ENCODE measurements around the gene LMTK3. TPM values are rescaled to one million over a fixed set of nuclear protein-coding genes. Genes with fewer than 3 reads are reported as not detected.
A peak's percentile ranks its signal among the peaks of the same experiment; 100 is the strongest.
"Not testable (repeated sequence)": the region's sequence is repeated elsewhere in the genome, so short reads cannot be mapped to it uniquely, and the experiment has no call there.

LMTK3 gene
- total RNA-seq, 2 experiments from 2014 or later = 3.8 to 5.4 TPM

DNA sequence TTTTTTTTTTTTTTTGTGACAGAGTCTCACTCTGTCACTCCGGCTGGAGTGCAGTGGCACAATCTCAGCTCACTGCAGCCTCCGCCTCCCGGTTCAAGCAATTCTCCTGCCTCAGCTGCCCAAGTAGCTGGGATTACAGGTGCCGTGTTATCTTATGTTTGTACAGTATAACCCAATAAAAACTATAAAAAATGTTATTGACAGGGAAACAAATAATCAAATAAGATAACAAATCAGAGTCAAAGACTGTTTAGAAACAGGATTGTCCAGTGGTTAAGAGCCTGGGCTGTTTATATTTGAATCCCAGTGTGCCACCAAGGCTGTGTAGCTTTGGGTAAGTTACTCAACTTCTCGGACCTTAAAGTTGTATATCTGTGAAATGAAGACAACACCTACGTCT lies 19.1 kb upstream of the LMTK3 start:
- POLR2A ChIA-PET = no interaction called here
- CTCF ChIA-PET = interaction anchor here (1.0 kb wide), 1 partner anchor 12 kb away, joined by 4 read pairs; no protein-coding TSS in a partner anchor
- Mint-ChIP-seq H3K27me3 (no peaks in the 10 kb centered on the region), H3K9me3 (peaks cover 19% of the 10 kb centered on the region), H3K27ac (no peak overlapping the region), H3K4me1 (no peaks in the 10 kb centered on the region), H3K4me3 (no peak overlapping the region), H3K36me3 (ENCODE audit: low read depth) (peaks cover 3% of the 10 kb centered on the region)
- no peak for DNase-seq

DNA sequence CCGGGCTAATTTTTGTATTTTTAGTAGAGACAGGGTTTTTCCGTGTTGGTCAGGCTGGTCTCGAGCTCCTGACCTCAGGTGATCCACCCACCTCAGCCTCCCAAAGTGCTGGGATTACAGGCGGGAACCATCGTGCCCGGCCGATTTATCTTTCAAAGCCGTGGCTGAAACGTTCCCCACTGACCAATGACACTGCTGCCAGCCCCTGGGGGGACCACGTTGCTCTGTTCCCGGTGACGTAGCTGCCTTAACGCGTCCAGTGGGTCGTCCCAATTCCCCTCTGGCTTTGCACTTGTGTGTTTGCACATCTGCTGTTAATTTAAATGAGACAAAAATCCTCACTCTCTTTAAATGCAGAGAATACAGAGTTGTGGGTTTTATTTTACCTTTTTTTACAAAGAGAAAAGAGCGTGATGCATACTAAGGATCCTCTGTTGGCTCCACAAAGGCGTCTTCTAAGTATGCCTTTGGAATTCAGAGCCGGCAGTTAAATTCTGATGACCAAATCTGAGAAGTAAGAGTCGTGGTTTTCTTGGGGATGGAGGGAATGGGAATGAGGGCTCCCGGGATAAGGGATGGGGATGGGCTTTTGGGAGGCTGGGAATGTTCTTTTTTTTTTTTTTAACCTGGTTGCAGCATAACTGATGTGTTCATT lies 18.6 kb upstream of the LMTK3 start:
- H3K36me3 Mint-ChIP-seq (ENCODE audit: low read depth) = peaks cover 3% of the 10 kb centered on the region
- H3K27me3 Mint-ChIP-seq = no peaks in the 10 kb centered on the region
- no peak overlapping the region for H3K4me3 Mint-ChIP-seq

DNA sequence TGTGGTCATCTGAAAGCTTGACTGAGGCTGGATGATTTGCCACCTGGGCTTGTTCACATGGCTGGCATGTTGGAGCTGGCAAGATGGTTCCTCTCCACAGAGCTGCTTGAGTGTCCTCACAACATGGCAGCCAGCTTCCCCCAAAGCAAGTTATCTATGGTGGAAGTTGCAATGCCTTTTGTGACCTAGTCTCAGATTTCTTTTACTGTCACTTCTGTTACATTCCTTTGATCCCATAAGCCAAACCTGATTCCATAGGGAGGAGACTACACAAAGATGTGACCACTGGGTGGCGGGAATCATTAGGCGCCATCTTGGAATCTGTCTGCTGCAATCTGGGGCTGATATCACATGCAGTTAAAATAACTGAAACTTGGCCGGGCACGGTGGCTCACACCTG lies 17.5 kb upstream of the LMTK3 start:
- Mint-ChIP-seq H3K27me3 (peaks cover 2% of the 10 kb centered on the region), H3K4me3 (no peak overlapping the region), H3K4me1 (no peaks in the 10 kb centered on the region), H3K9me3 (peaks cover 22% of the 10 kb centered on the region), H3K27ac (no peak overlapping the region), H3K36me3 (ENCODE audit: low read depth) (peaks cover 5% of the 10 kb centered on the region)
- POLR2A ChIA-PET = no interaction called here
- no peak for DNase-seq
- CTCF ChIA-PET = no interaction called here

More for the DNA sequence above, 18.6 kb upstream of the LMTK3 start:
- peaks cover 19% of the 10 kb centered on the region for H3K9me3 Mint-ChIP-seq
- no peak overlapping the region for H3K27ac Mint-ChIP-seq
- DNase-seq = no peak
- no peaks in the 10 kb centered on the region for H3K4me1 Mint-ChIP-seq
- CTCF ChIA-PET = interaction anchor here (1.0 kb wide), 1 partner anchor 12 kb away, joined by 4 read pairs; no protein-coding TSS in a partner anchor
- POLR2A ChIA-PET = no interaction called here

DNA sequence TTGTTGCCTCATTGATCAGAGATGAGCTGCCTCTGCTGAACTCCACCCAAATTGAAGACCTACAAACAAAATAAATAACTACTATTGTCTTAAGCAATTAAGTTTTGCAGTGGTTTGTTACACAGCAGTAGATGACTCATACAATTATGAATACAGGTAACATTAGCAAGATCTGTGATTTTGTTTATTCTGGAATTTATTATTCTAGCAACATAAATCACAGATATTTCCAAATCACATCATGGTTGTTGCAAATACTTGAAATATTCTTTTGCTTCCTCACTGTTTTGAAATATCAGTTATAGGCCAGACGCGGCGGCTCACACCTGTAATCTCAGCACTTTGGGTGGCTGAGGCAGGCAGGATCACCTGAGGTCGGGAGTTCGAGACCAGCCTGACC lies 13.1 kb upstream of the LMTK3 start:
- no peaks in the 10 kb centered on the region for H3K4me1 Mint-ChIP-seq
- H3K27ac Mint-ChIP-seq = no peak overlapping the region
- POLR2A ChIA-PET = no interaction called here
- peaks cover 6% of the 10 kb centered on the region for H3K27me3 Mint-ChIP-seq
- H3K36me3 Mint-ChIP-seq (ENCODE audit: low read depth) = peaks cover 7% of the 10 kb centered on the region
- H3K4me3 Mint-ChIP-seq = no peak overlapping the region
- no peak for DNase-seq
- peaks cover 24% of the 10 kb centered on the region for H3K9me3 Mint-ChIP-seq
- CTCF ChIA-PET = interaction anchor here (1.1 kb wide), 1 partner anchor 60 kb away, joined by 5 read pairs; no protein-coding TSS in a partner anchor

DNA sequence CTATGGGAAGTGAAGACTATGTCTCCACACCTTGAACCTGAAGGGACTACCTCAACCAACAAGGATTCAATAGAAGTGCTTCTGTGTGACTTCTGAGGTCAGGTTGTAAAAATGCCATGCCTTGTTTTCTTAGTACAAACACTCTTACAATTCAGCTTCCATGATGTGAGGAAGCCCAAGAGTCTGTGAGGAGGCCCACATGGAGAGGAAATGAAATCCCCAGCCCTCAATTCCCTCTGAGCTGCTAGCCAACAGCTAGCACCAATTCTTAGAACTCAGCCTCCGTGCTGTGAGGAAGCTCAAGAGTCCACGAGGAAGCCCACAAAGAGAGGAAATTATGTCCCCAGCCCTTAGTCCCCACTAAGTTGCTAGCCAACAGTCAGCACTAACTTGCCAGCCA lies 12.6 kb upstream of the LMTK3 start:
- H3K4me1 Mint-ChIP-seq = no peaks in the 10 kb centered on the region
- peaks cover 6% of the 10 kb centered on the region for H3K27me3 Mint-ChIP-seq
- peaks cover 23% of the 10 kb centered on the region for H3K9me3 Mint-ChIP-seq
- peaks cover 7% of the 10 kb centered on the region for H3K36me3 Mint-ChIP-seq (ENCODE audit: low read depth)
- no peak overlapping the region for H3K27ac Mint-ChIP-seq
- ChIA-PET POLR2A (no interaction called here), CTCF (interaction anchor here (1.6 kb wide), 1 partner anchor 18 kb away, joined by 5 read pairs; no protein-coding TSS in a partner anchor)
- H3K4me3 Mint-ChIP-seq = no peak overlapping the region
- no peak for DNase-seq

DNA sequence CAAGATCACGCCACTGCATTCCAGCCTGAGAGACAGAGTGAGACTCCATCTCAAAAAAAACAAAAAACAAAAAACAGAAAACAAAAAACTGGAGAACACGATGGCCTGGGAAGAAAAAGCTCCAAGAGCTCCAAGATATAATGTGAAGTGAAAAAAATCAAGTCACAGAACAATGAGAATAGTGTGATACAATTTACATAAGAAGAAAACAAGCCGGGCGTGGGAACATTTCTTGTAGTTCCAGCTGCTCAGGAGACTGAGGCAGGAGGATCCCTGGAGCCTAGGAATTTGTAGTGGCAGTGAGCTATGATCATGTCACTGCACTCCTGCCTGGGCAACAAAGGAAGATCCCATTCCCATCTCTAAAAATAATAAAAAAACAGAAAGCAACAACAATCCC lies 8.5 kb upstream of the LMTK3 start:
- peaks cover 4% of the 10 kb centered on the region for H3K9me3 Mint-ChIP-seq
- H3K27ac Mint-ChIP-seq = no peak overlapping the region
- POLR2A ChIA-PET = interaction anchor here (0.6 kb wide), 2 partner anchors 367 to 1849 kb away, joined by 3 read pairs; no protein-coding TSS in a partner anchor
- CTCF ChIA-PET = interaction anchor here (0.6 to 1.0 kb wide), 4 partner anchors 63 to 326 kb away, joined by 3 read pairs; no protein-coding TSS in a partner anchor
- peaks cover 5% of the 10 kb centered on the region for H3K36me3 Mint-ChIP-seq (ENCODE audit: low read depth)
- no peaks in the 10 kb centered on the region for H3K4me1 Mint-ChIP-seq
- H3K27me3 Mint-ChIP-seq = peaks cover 6% of the 10 kb centered on the region
- no peak overlapping the region for H3K4me3 Mint-ChIP-seq
- no peak for DNase-seq

DNA sequence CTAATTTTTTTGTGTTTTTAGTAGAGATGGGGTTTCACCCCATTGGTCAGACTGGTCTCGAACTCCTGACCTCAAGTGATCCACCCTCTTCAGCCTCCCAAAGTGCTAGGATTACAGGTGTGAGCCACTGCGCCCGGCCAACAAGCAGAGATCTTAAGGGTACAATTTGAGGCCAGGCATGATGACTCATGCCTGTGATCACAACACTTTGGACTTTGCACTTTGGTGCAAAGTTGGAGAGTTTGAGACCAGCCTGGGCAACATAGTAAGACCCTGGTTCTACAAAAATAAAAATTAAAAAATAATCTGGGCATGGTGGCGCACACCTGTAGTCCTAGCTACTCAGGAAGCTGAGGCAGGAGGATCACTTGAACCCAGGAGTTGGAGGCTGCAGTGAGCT lies 7.8 kb upstream of the LMTK3 start:
- ChIA-PET POLR2A (interaction anchor here (0.6 kb wide), 1 partner anchor 368 kb away, joined by 3 read pairs; no protein-coding TSS in a partner anchor), CTCF (interaction anchor here (0.6 to 1.3 kb wide), 4 partner anchors 65 to 69 kb away, joined by 3 to 4 read pairs (median 3); no protein-coding TSS in a partner anchor)
- H3K27ac Mint-ChIP-seq; H3K36me3 Mint-ChIP-seq (ENCODE audit: low read depth); H3K27me3 Mint-ChIP-seq; DNase-seq; H3K9me3 Mint-ChIP-seq; H3K4me1 Mint-ChIP-seq; H3K4me3 Mint-ChIP-seq: not testable (repeated sequence)

DNA sequence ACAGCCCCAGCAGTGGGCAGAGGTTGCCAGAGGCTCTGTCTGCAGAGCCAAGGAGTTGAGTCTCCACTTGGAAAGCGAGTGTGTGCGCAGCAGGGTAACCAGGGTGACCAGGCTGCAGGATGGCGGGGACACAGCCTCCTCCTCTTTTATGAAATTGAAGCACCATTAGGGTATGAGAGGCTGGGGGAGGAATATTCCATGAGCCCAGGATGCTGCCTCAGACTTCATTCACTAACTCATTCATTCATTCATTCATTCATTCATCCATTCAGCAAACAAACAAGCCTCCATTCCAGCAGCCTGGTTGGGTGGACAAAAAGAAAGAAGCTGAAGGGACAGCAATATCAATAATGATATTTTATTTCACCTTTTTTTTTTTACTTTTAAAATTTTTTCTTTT lies 6.6 kb upstream of the LMTK3 start:
- no peaks in the 10 kb centered on the region for H3K36me3 Mint-ChIP-seq (ENCODE audit: low read depth)
- POLR2A ChIA-PET = no interaction called here
- H3K4me1 Mint-ChIP-seq = peaks cover 8% of the 10 kb centered on the region
- peaks cover 2% of the 10 kb centered on the region for H3K27me3 Mint-ChIP-seq
- H3K4me3 Mint-ChIP-seq = no peak overlapping the region
- CTCF ChIA-PET = interaction anchor here (1.1 to 1.6 kb wide), 4 partner anchors 12 to 70 kb away, joined by 3 to 6 read pairs (median 4); no protein-coding TSS in a partner anchor
- DNase-seq = no peak
- H3K9me3 Mint-ChIP-seq = no peaks in the 10 kb centered on the region
- no peak overlapping the region for H3K27ac Mint-ChIP-seq

DNA sequence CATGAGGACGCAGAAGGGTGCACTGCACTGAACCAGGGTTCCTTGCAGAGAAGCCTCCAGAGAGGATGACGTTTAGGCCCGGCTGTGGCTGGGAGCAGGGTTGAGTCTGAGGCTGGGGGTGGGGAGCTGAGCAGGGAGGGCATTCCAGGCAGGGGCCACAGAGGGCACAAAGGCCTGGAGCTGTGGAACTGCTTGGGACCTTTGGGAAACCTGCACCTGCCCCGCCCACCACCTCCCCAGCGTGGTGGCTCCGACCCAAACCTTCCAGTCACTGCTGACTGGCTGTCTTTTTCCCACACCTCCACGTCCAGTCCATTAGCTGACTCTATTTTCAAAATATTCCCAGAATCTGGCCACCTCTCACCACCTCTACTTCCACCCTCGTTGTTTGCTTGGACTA lies 4.9 kb upstream of the LMTK3 start:
- POLR2A ChIA-PET = no interaction called here

DNA sequence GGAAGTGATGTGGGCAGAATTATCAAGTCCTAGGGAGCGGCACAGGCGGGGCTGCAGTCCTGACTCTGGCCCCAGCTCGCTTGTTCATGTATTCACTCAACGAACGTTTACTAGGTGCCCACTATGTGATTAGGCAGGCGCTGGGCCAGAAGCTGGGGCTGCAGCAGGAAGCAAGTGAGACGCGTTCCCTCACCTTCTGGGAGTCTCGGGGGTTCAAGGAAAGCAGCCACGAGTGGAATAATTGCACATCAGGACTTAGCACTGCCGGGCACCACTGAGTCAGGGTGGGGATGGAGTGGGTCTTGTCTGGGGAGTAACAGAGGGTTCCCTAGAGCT lies 2.5 kb upstream of the LMTK3 start:
- Mint-ChIP-seq H3K4me1 (peaks cover 19% of the 10 kb centered on the region), H3K4me3 (no peak overlapping the region), H3K36me3 (ENCODE audit: low read depth) (no peaks in the 10 kb centered on the region), H3K27me3 (no peaks in the 10 kb centered on the region), H3K9me3 (no peaks in the 10 kb centered on the region), H3K27ac (no peak overlapping the region)
- ChIA-PET CTCF (interaction anchor here (1.1 to 2.3 kb wide), 3 partner anchors 70 to 123 kb away, joined by 3 to 13 read pairs (median 4); no protein-coding TSS in a partner anchor), POLR2A (interaction anchor here (0.6 to 2.4 kb wide), 8 partner anchors 9 to 254 kb away, joined by 3 to 10 read pairs (median 3); no protein-coding TSS in a partner anchor)
- no peak for DNase-seq

More for the DNA sequence above, 4.9 kb upstream of the LMTK3 start:
- Mint-ChIP-seq H3K36me3 (ENCODE audit: low read depth) (no peaks in the 10 kb centered on the region), H3K27me3 (no peaks in the 10 kb centered on the region), H3K27ac (no peak overlapping the region), H3K4me1 (peaks cover 8% of the 10 kb centered on the region), H3K4me3 (no peak overlapping the region), H3K9me3 (no peaks in the 10 kb centered on the region)
- CTCF ChIA-PET = interaction anchor here (0.9 to 1.2 kb wide), 2 partner anchors 9 to 10 kb away, joined by 3 read pairs; no protein-coding TSS in a partner anchor
- DNase-seq = no peak

DNA sequence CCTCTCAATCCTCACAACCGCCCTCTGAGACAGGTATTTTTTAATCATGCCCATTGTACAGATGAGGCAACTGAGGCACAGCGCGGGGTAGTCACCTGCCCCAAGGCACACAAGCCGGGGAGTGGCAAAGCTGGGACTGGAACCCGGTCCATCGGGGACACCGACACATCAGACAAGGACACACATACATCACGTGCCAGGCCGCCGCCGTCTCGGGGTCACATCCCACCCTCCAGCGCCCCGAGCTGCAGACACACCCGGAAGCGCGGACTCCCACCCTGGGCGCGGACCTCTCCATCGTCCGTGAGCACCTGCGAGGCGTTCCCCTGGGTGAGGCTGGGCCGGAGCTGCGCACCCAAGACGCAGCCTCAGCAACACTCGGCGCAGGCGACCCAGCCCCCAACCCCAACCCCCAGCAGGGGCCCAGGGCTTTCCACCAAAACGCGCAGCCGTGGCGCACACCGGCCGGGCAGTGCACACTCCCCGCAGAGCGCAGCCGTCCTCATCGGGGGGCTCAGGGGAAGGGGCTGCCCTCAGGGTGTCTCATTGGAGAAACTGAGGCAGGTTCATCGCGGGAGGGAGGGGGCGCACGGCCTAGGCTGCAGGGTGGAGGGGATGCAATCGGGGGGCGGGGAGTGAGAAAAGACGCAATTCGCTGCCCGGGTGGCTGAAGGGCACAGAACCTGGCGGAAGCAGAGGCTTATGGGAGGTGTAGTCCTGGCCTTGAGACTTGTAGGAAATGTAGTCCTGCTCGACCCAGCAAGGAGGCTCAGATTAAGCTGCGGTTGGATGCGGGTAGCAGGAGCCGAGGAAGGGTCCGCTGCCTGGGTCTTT lies 1.9 kb upstream of the LMTK3 start:
- ChIA-PET POLR2A (interaction anchor here (0.6 to 2.4 kb wide), 9 partner anchors 10 to 253 kb away, joined by 3 to 10 read pairs (median 3); no protein-coding TSS in a partner anchor), CTCF (interaction anchor here (1.1 to 2.3 kb wide), 3 partner anchors 71 to 123 kb away, joined by 3 to 13 read pairs (median 4); no protein-coding TSS in a partner anchor)
- no peak overlapping the region for H3K4me3 Mint-ChIP-seq
- no peaks in the 10 kb centered on the region for H3K9me3 Mint-ChIP-seq
- peaks cover 19% of the 10 kb centered on the region for H3K4me1 Mint-ChIP-seq
- peak; percentile 78 for DNase-seq
- peak overlapping the region; percentile 53 for H3K27ac Mint-ChIP-seq
- H3K27me3 Mint-ChIP-seq = no peaks in the 10 kb centered on the region
- no peaks in the 10 kb centered on the region for H3K36me3 Mint-ChIP-seq (ENCODE audit: low read depth)

DNA sequence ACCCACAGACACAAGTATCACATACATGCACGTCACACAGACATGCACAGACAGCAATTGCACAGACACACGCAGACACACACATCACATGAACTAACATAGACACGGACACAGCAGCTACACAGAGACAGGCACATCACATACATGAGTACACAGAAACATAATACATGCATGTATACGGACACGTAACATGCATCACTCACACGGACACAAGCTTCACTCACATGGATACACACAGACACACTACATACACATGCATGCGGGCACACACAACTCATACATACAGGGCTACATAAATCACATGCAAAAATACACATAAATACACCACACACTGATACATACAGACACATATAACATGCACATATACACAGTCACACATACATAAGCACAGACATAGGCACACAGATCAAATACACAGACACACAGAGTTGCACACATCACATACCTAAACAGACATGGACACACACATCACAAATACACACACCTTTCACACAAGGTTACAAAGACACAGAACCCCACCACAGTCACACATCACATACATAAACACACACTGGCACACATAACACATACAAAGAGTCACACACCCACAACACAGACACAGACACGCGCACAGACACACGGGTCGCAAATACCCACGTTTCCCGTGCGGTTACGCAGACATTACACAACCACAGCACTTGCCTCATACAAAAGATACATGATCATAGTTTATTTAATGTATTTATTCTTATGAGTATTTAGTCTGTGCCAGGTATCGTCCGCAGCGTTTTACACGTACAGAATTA lies 1.1 kb upstream of the LMTK3 start:
- ChIA-PET CTCF (interaction anchor here (2.3 kb wide), 1 partner anchor 71 kb away, joined by 13 read pairs; no protein-coding TSS in a partner anchor), POLR2A (interaction anchor here (1.8 to 2.4 kb wide), 2 partner anchors 13 to 69 kb away, joined by 4 to 10 read pairs; no protein-coding TSS in a partner anchor)
- Mint-ChIP-seq H3K27me3 (no peaks in the 10 kb centered on the region), H3K27ac (no peak overlapping the region), H3K4me3 (no peak overlapping the region), H3K9me3 (no peaks in the 10 kb centered on the region), H3K4me1 (peaks cover 19% of the 10 kb centered on the region), H3K36me3 (ENCODE audit: low read depth) (no peaks in the 10 kb centered on the region)
- no peak for DNase-seq
